Stimulated activated CD4-positive, alpha-beta T cell treated with anti-CD3 and anti-CD28 coated beads, Interleukin-12 subunit alpha, Interleukin-12 subunit beta, amount 100 ng/mL, for 4 hours (primary cell): ENCODE data around the gene RBBP8NL.

ENCODE experiments used
- DNase-seq: peaks from one replicate; pipeline ENCODE4 v3.0.0-alpha.2; 2020

Gene RBBP8NL

GRCh38 chr20:62461834-62462233 lies 34.5 kb upstream of the RBBP8NL start:
- DNase-seq, result no peak

GRCh38 chr20:62461157-62461556 lies 33.8 kb upstream of the RBBP8NL start:
- no peak for DNase-seq

- DNase-seq, result no peak
Observed at GRCh38 chr20:62460678-62461077, 33.3 kb upstream of the RBBP8NL start.

- DNase-seq, result no peak
Observed at GRCh38 chr20:62459488-62459887, 32.1 kb upstream of the RBBP8NL start.

GRCh38 chr20:62458275-62459251 lies 31.2 kb upstream of the RBBP8NL start:
- no peak for DNase-seq

GRCh38 chr20:62457831-62458230 lies 30.5 kb upstream of the RBBP8NL start:
- DNase-seq, result no peak

GRCh38 chr20:62457098-62457497 lies 29.8 kb upstream of the RBBP8NL start:
- no peak for DNase-seq

GRCh38 chr20:62455929-62456328 lies 28.6 kb upstream of the RBBP8NL start:
- no peak for DNase-seq

GRCh38 chr20:62454904-62455636 lies 27.7 kb upstream of the RBBP8NL start:
- DNase-seq, result no peak

- DNase-seq, result no peak
Observed at GRCh38 chr20:62453186-62453808, 26.0 kb upstream of the RBBP8NL start.

GRCh38 chr20:62452475-62453095 lies 25.2 kb upstream of the RBBP8NL start:
- no peak for DNase-seq

- DNase-seq, result no peak
Observed at GRCh38 chr20:62451970-62452369, 24.6 kb upstream of the RBBP8NL start.

GRCh38 chr20:62451156-62451767 lies 23.9 kb upstream of the RBBP8NL start:
- no peak for DNase-seq

GRCh38 chr20:62449951-62450691 lies 22.8 kb upstream of the RBBP8NL start:
- no peak for DNase-seq

- no peak for DNase-seq
Observed at GRCh38 chr20:62448788-62449187, 21.4 kb upstream of the RBBP8NL start.

- DNase-seq, result no peak
Observed at GRCh38 chr20:62448038-62448437, 20.7 kb upstream of the RBBP8NL start.

GRCh38 chr20:62446888-62447869 lies 19.8 kb upstream of the RBBP8NL start:
- no peak for DNase-seq

GRCh38 chr20:62446481-62446880 lies 19.1 kb upstream of the RBBP8NL start:
- DNase-seq, result no peak

GRCh38 chr20:62445553-62446340 lies 18.4 kb upstream of the RBBP8NL start:
- DNase-seq, result no peak

- DNase-seq, result no peak
Observed at GRCh38 chr20:62444286-62444685, 16.9 kb upstream of the RBBP8NL start.
